Stimulated activated CD4-positive, alpha-beta T cell treated with anti-CD3 and anti-CD28 coated beads, TNF-alpha, amount 100 ng/mL, for 1 hour (primary cell): Measurements from ENCODE around the gene AFMID.
A peak's percentile ranks its signal among the peaks of the same experiment; 100 is the strongest.

Experiments used
- DNase-seq, 3 donors: peaks; one replicate each; pipeline ENCODE4 v3.0.0-alpha.2; 2020; ENCODE audit warnings: low read depth in 3 of 3, low spot score in 1 of 3

The AFMID gene

DNA sequence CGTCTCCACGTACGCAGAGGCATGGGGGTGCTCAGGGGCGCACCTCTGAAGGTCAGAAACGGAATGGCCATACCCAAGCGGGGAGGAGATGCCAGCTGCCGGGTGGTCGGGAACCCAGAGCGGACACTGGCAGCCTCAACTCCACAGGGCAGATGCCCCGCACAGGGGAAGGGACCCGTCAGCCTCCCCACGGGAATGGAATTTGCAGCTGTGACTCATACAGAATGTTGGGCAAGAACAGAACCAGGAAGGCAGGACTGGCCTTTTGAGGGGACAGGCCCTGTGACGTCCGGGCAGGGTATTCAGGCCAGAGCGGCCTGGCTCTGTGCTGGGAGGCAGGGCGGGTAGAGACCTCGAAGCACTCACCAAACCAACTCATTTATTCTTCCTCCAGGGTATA, 7.8 kb upstream of the AFMID start:
- DNase-seq = no peak

GRCh38 chr17:78180083-78180482, 7.1 kb upstream of the AFMID start:
- DNase-seq = no peak

DNA sequence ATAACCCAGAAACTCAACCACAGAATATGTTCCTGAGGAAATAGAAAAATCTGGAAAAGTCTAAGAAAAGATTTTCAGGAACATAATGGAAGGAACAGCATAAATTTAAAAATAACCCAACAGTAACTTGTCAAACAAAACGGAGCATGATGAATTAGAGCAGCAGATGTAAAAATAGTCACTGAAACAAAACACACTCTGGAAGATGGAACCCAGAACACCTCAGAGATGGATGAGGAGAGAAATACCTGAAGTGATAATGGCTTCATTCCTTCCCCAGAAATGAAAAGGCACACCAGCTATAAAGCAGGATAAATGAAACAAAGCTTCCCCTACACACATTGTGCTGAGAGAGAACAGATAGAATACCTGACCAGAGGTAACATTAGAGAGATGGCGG, 6.7 kb upstream of the AFMID start:
- no peak for DNase-seq

DNA sequence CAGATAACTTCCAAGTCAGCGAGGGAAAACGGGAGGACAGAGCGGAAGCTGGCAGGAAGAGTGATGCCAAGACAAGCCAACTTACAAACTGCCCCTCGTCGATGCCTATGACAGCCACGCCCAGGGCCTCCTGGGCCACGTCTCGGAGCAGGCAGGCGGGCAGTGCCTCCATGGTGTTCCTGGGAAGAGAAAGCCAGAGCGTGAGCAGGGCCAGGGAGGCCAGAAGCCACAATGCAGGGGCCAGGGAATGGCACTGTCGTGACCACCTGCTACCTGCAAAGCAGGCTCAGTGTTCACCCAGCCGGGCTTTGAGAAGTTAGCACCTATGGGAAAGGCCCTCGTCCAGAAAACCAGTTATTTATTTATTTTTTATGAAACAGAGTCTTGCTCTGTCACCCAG, 4.7 kb upstream of the AFMID start:
- no peak for DNase-seq

- DNase-seq = no peak
Measured at GRCh38 chr17:78183916-78184315, 3.2 kb upstream of the AFMID start.

GRCh38 chr17:78184351-78184750, 2.8 kb upstream of the AFMID start:
- no peak for DNase-seq

- DNase-seq = no peak
Measured at GRCh38 chr17:78184868-78185267, 2.3 kb upstream of the AFMID start.

- DNase-seq = no peak
Measured at GRCh38 chr17:78185981-78186691, 1.0 kb upstream of the AFMID start.

GRCh38 chr17:78196716-78197115, 9.6 kb downstream of the AFMID start:
- DNase-seq = no peak

GRCh38 chr17:78197147-78197832, 10.1 kb downstream of the AFMID start:
- DNase-seq = no peak

DNA sequence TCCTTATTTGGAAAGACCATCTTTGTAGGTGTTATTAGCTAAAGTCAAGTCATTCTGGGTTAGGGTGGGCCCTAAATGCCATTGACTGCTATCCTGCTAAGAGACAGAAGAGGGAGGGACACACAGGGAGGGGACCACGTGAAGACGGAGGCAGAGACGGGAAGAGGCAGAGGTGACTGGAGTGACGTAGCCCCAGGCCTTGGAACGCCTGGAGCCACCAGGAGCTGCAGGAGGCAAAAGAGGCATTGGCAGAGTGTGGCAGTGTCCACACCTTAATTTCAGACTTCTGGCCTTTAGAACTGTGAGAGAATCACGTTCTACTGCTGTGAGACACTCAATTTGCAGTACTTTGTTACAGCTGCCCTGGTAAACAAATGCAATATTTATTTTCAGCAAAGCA, 13.3 kb downstream of the AFMID start:
- no peak for DNase-seq

- no peak for DNase-seq
Measured at GRCh38 chr17:78202666-78203065, 15.5 kb downstream of the AFMID start.

DNA sequence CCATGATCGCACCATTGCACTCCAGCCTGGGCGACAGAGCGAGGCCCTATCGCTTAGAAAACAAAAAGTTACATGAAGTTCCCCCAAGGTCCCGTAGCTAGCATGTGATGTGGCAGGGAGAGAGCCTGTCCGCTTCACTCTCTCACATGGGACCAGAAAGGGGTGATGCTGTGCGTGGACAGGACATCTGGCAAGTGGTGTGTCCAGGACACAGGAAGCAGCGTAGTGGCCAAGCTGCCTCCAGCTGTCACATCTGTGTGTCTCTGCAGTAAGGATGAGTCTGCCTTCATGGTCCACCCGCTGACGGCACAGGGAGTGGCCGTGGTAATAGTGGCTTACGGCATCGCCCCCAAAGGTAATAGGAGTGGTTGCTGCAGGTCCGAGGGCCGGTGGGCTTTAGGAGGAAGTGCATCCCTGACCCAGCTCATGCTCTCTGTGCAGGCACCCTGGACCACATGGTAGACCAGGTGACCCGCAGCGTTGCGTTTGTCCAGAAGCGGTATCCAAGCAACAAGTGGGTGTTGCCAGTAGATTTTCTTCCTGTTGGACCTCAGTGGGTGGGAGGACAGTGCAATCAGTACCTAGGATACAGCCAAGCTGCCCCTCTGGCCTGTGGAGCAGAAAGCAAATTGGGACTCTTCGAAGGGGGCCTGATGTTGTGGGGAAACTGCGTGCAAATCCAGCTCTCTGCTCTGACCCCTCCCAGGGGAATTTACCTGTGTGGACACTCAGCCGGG, 17.4 kb downstream of the AFMID start:
- no peak for DNase-seq

GRCh38 chr17:78205124-78205775, 18.1 kb downstream of the AFMID start:
- DNase-seq = no peak

DNA sequence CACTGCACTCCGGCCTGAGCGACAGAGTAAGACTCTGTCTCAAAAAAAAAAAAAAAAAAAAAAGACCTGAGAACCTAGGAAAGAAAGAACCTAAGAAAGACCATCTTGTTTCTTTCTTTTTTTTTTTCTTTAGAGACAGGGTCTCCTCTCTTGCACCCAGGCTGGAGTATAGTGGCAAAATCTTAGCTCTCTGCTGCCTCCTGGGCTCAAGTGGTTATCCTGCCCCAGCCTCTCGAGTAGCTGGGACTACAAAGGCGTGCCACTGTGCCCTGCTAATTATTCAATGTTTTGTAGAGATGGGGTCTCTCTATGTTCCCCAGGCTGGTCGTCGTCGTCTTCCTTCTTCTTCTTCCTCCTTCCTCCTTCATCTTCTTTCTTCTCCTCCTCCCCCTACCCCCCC, 19.1 kb downstream of the AFMID start:
- no peak for DNase-seq

DNA sequence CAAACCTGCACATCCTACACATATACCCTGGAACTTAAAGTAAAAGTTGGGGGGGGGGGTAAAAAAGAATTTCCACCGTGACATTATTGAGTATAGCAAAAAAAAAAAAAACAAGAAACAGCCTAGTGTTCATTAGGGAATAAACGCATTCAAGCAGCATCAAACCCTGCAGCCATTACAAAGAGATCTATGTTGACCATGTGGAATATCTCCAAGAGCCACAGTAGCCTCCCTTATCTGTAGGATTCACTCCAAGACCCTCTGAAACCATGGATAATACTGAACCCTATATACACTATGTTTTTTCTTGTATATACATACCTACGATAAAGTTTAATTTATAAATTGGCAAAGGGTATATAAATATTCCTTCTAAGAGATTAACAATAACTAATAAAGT, 21.3 kb downstream of the AFMID start:
- no peak for DNase-seq

DNA sequence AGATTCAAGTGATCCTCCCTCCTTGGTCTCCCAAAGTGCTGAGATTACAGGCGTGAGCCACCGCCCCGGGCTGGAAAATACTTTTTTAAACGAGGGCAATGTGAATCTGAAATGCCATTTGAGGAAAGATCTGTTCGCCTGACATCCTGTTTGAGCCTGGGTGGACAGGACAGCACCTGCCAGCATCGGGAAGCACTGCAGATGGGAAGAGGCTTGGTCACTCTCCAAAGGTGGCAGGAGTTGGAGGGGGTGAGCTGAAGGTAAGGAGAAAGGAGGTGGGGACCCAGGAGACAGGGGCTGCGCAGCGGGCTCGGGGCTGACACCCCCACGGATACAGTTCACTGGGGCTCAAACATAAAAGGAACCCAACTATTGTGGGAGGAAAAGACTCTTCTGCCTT, 22.9 kb downstream of the AFMID start:
- DNase-seq = no peak

DNA sequence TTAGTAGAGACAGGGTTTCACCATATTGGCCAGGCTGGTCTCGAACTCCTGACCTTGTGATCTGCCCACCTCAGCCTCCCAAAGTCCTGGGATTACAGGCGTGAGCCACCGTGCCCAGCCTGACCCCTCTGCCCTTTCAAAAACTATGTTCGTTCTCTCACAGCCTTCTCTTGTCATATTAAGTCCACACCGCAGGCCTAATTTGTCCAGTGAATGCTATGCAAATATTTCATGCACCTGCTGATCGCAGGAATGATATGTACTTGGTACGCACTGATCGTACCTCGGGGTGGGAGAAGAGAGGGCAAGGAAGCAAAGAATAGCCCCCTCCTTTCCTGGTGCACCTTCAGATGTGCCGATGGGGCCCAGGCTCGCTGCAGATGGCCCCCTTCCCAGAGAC, 23.9 kb downstream of the AFMID start:
- DNase-seq = no peak

- peak; percentile 72 to 92 (median 78) for DNase-seq
Measured at GRCh38 chr17:78214016-78214705, 27.0 kb downstream of the AFMID start, which contains the start of gene BIRC5. Gene BIRC5 (plus strand): TSS chr17:78214253. CDS start chr17:78214317, 64 bp downstream.

DNA sequence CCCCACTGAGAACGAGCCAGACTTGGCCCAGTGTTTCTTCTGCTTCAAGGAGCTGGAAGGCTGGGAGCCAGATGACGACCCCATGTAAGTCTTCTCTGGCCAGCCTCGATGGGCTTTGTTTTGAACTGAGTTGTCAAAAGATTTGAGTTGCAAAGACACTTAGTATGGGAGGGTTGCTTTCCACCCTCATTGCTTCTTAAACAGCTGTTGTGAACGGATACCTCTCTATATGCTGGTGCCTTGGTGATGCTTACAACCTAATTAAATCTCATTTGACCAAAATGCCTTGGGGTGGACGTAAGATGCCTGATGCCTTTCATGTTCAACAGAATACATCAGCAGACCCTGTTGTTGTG, 27.5 kb downstream of the AFMID start:
- no peak for DNase-seq
